Epithelial cell of esophagus (primary cell): ENCODE measurements around the gene TTC39B.

Source experiments
- DNase-seq: peaks from one replicate; pipeline ENCODE4 v3.0.0; 2010; ENCODE audit warnings: low read depth
- H3K4me3 ChIP-seq: 2 replicates; pipeline ENCODE4 v1.5.1; 2011; ENCODE audit warnings: mild to moderate bottlenecking, low read length, control low read depth
- CTCF ChIP-seq: IDR thresholded peaks from 2 replicates; pipeline ENCODE4 v1.5.1; 2011; ENCODE audit warnings: low read depth, mild to moderate bottlenecking, low read length, control low read depth, inconsistent platforms; ENCODE audit not compliant: insufficient read depth; ENCODE audit errors: missing control alignments

The TTC39B gene

GRCh38 chr9:15115702-15116101 lies 191.3 kb downstream of the TTC39B start:
- no peak for DNase-seq

GRCh38 chr9:15115041-15115440 lies 192.0 kb downstream of the TTC39B start:
- no peak for DNase-seq
- H3K4me3 ChIP-seq, result no peak overlapping the region
- no peak for TF ChIP-seq CTCF

More at GRCh38 chr9:15115702-15116101, 191.3 kb downstream of the TTC39B start:
- no peak overlapping the region for H3K4me3 ChIP-seq
- TF ChIP-seq CTCF, result no peak
